ENCODE data around the gene RPS6KL1. TPM values are rescaled to one million over a fixed set of nuclear protein-coding genes. Genes with fewer than 3 reads are reported as not detected.

RPS6KL1 gene
- polyA plus RNA-seq, 1 donor from 2014 or later: 147 TPM

DNA sequence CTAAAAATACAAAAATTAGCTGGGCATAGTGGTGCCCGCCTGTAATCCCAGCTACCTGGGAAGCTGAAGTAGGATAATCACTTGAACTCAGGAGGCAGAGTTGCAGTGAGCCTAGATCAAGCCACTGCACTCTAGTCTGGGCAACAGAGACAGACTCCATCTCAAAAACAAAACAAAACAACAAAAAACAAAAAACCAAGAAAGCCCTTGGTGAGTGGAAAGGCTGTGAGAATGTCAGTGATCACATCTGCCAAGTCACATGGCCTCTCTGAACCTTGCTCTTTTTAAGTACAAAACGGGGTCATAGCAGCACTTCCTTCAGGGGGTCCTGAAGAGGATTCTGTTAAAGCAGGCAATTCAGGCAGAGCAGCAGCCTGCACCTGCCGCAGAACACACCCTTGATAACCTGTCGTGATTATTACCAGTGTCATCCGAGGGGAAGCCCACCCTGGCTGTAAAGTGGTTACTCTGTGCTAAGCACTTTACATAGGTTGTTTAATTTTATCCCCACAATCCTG is 9.6 kb downstream of the RPS6KL1 start:
- Histone ChIP-seq H3F3A (ENCODE audit: insufficient read depth, low read length, poor library complexity, severe bottlenecking) (no peaks in the 10 kb centered on the region), H3K4me2 (ENCODE audit: low read length) (no peak overlapping the region), H3K36me3 (ENCODE audit: insufficient read depth, low read length) (no peaks in the 10 kb centered on the region), H3K79me2 (replicated peaks; ENCODE audit: insufficient read depth, low read length) (no peaks in the 10 kb centered on the region), H3K27ac (ENCODE audit: low read length) (no peak overlapping the region), H3K9me2 (ENCODE audit: insufficient read depth, low read length) (no peaks in the 10 kb centered on the region), H4K20me1 (ENCODE audit: insufficient read depth) (no peaks in the 10 kb centered on the region), H3K4me3 (ENCODE audit: low read length) (no peak overlapping the region), H3K9me3 (ENCODE audit: low read length) (no peaks in the 10 kb centered on the region), H3K27me3 (ENCODE audit: insufficient read depth, low read depth, low read length) (no peaks in the 10 kb centered on the region), H2AFZ (ENCODE audit: low read depth, low read length) (no peak overlapping the region), H3K9ac (ENCODE audit: low read length) (no peak overlapping the region)
- TF ChIP-seq POLR2AphosphoS5 (IDR thresholded peaks at IDR 0.05): no peak
- no peak for TF ChIP-seq SMC3 (conservative IDR thresholded peaks at IDR 0.05; ENCODE audit: poor library complexity)
- no peak for TF ChIP-seq CTCF (IDR thresholded peaks at IDR 0.05; ENCODE audit: poor library complexity, severe bottlenecking)
- TF ChIP-seq MXI1 (conservative IDR thresholded peaks at IDR 0.05; ENCODE audit: poor library complexity, severe bottlenecking): no peak
- TF ChIP-seq, protein P1, sequence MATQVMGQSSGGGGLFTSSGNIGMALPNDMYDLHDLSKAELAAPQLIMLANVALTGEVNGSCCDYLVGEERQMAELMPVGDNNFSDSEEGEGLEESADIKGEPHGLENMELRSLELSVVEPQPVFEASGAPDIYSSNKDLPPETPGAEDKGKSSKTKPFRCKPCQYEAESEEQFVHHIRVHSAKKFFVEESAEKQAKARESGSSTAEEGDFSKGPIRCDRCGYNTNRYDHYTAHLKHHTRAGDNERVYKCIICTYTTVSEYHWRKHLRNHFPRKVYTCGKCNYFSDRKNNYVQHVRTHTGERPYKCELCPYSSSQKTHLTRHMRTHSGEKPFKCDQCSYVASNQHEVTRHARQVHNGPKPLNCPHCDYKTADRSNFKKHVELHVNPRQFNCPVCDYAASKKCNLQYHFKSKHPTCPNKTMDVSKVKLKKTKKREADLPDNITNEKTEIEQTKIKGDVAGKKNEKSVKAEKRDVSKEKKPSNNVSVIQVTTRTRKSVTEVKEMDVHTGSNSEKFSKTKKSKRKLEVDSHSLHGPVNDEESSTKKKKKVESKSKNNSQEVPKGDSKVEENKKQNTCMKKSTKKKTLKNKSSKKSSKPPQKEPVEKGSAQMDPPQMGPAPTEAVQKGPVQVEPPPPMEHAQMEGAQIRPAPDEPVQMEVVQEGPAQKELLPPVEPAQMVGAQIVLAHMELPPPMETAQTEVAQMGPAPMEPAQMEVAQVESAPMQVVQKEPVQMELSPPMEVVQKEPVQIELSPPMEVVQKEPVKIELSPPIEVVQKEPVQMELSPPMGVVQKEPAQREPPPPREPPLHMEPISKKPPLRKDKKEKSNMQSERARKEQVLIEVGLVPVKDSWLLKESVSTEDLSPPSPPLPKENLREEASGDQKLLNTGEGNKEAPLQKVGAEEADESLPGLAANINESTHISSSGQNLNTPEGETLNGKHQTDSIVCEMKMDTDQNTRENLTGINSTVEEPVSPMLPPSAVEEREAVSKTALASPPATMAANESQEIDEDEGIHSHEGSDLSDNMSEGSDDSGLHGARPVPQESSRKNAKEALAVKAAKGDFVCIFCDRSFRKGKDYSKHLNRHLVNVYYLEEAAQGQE (IDR thresholded peaks at IDR 0.05; ENCODE audit: borderline replicate concordance): no peak
- TF ChIP-seq RAD21 (conservative IDR thresholded peaks at IDR 0.05): no peak
- no peak for TF ChIP-seq EP300 (conservative IDR thresholded peaks at IDR 0.05; ENCODE audit: poor library complexity, severe bottlenecking)
- no peak for TF ChIP-seq EZH2 (IDR thresholded peaks at IDR 0.05; ENCODE audit: borderline replicate concordance, insufficient read depth, low read length, poor library complexity, severe bottlenecking)
- TF ChIP-seq TAF1 (IDR thresholded peaks at IDR 0.05; ENCODE audit: low read depth): no peak

DNA sequence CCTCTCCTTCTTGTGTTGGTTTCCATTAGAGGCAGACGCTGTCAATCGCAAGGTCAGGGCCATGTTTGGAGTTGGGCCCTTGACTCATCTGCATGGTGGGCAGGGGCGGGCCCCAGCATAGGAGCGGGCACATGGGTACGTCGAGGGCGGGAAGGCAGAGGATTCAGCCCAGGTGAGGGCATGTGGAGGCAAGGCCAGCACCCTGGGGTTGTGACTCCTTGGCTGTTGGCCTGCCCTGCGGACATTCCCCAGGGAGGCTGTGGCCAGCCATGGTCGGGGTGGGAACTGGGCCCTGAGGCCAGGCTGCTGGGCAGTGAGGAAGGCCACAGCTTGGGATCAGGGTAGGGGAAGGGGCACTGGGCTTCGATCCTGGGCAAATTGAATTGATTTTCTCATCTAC is 10.3 kb downstream of the RPS6KL1 start:
- Histone ChIP-seq H3F3A (ENCODE audit: insufficient read depth, low read length, poor library complexity, severe bottlenecking) (no peaks in the 10 kb centered on the region), H4K20me1 (ENCODE audit: insufficient read depth) (no peaks in the 10 kb centered on the region), H3K27me3 (ENCODE audit: insufficient read depth, low read depth, low read length) (no peaks in the 10 kb centered on the region), H3K9ac (ENCODE audit: low read length) (no peak overlapping the region), H3K4me3 (ENCODE audit: low read length) (no peak overlapping the region), H3K4me2 (ENCODE audit: low read length) (no peak overlapping the region), H2AFZ (ENCODE audit: low read depth, low read length) (no peak overlapping the region), H3K27ac (ENCODE audit: low read length) (no peak overlapping the region), H3K36me3 (ENCODE audit: insufficient read depth, low read length) (no peaks in the 10 kb centered on the region), H3K9me3 (ENCODE audit: low read length) (no peaks in the 10 kb centered on the region), H3K79me2 (replicated peaks; ENCODE audit: insufficient read depth, low read length) (no peaks in the 10 kb centered on the region), H3K9me2 (ENCODE audit: insufficient read depth, low read length) (no peaks in the 10 kb centered on the region)
- TF ChIP-seq EP300 (conservative IDR thresholded peaks at IDR 0.05; ENCODE audit: poor library complexity, severe bottlenecking) (no peak), RAD21 (conservative IDR thresholded peaks at IDR 0.05) (no peak), SMC3 (conservative IDR thresholded peaks at IDR 0.05; ENCODE audit: poor library complexity) (no peak), CTCF (IDR thresholded peaks at IDR 0.05; ENCODE audit: poor library complexity, severe bottlenecking) (no peak), MXI1 (conservative IDR thresholded peaks at IDR 0.05; ENCODE audit: poor library complexity, severe bottlenecking) (no peak), TAF1 (IDR thresholded peaks at IDR 0.05; ENCODE audit: low read depth) (no peak), POLR2AphosphoS5 (IDR thresholded peaks at IDR 0.05) (no peak), EZH2 (IDR thresholded peaks at IDR 0.05; ENCODE audit: borderline replicate concordance, insufficient read depth, low read length, poor library complexity, severe bottlenecking) (no peak)
- TF ChIP-seq, protein P1 (IDR thresholded peaks at IDR 0.05; ENCODE audit: borderline replicate concordance): no peak
